Measurements from ENCODE around the gene ALDH1L2.
"Not testable (repeated sequence)": the region's sequence is repeated elsewhere in the genome, so short reads cannot be mapped to it uniquely, and the experiment has no call there.

ALDH1L2 gene

DNA sequence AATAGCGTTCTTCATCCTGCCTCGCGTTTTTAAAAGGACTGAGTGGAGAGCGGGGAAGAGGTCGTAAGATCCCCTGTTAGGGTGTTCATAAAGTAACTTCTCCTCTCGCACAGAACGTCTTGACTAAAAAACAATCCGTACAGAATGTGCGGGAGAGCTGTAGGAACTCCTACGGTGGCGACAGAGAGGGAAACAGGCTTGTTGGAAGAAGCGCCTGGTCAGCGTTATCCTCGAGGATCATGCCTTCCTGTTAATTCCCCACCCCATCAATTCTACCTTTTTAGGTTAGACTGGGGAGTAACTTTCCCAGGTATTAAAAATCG is 22.9 kb upstream of the ALDH1L2 start:
- peaks cover 23 to 40% (median 34%) of the 10 kb centered on the region in 11 experiments; a peak in 21 of 22 replicates for H4K20me1 ChIP-seq
- peak overlapping the region; percentile 70 to 92 (median 88) for H3K4me3 ChIP-seq
- peak overlapping the region; percentile 93 to 100 (median 99) for H3K27ac ChIP-seq
- peaks cover 10 to 13% (median 11%) of the 10 kb centered on the region in 11 experiments; a peak in 21 of 22 replicates for H3K36me3 ChIP-seq
- no peak for TF ChIP-seq Cebpa-rat (IDR thresholded peaks at IDR 0.05)
- peaks cover 0 to 5% (median 0%) of the 10 kb centered on the region in 11 experiments; a peak in 1 of 22 replicates for H3K27me3 ChIP-seq
- peaks cover 0 to 29% (median 22%) of the 10 kb centered on the region in 10 experiments; a peak in 19 of 20 replicates for H3K4me1 ChIP-seq
- H3K9ac ChIP-seq: peak overlapping the region; percentile 93 to 100 (median 99)
- peaks cover 0 to 12% (median 8%) of the 10 kb centered on the region in 11 experiments; a peak in 11 of 22 replicates for H3K9me3 ChIP-seq (replicated peaks in 1 of 11)
- H3K4me2 ChIP-seq: peak overlapping the region; percentile 74 to 99 (median 87)

DNA sequence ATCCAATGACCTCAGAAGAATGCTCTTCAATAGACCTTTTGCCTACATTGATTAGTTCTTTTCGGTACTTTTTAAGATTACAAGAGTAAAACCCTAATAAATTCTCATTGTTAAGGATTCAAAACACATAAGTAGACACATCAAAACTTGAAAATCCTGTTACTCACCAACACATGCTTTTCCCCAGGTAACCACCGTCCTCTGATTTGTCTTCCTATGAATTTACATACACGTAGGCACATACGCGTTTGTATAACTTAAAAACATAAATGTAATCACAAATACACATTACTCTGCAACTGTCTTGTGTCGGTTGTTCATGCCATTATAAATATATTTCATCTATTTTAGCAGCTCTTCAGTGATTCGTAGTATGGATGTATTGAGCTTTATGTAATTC is 22.4 kb upstream of the ALDH1L2 start:
- Histone ChIP-seq H3K9me3 (replicated peaks in 1 of 11) (peaks cover 0 to 9% (median 4%) of the 10 kb centered on the region in 11 experiments; a peak in 11 of 22 replicates), H3K36me3 (peaks cover 4 to 8% (median 6%) of the 10 kb centered on the region in 11 experiments; a peak in 17 of 22 replicates), H3K9ac (peak overlapping the region in 8 of 11 experiments; percentile 93 to 100 (median 99); a peak in 12 of 22 replicates), H3K27ac (peak overlapping the region in 4 of 11 experiments; percentile 93 to 100 (median 99); a peak in 5 of 22 replicates), H3K4me3 (peak overlapping the region; percentile 70 to 92 (median 88)), H4K20me1 (peaks cover 19 to 35% (median 29%) of the 10 kb centered on the region in 11 experiments; a peak in 21 of 22 replicates), H3K27me3 (peaks cover 0 to 5% (median 0%) of the 10 kb centered on the region in 11 experiments; a peak in 1 of 22 replicates), H3K4me1 (peaks cover 0 to 27% (median 18%) of the 10 kb centered on the region in 10 experiments; a peak in 19 of 20 replicates), H3K4me2 (peak overlapping the region; percentile 74 to 99 (median 87))
- TF ChIP-seq Cebpa-rat (IDR thresholded peaks at IDR 0.05): no peak

DNA sequence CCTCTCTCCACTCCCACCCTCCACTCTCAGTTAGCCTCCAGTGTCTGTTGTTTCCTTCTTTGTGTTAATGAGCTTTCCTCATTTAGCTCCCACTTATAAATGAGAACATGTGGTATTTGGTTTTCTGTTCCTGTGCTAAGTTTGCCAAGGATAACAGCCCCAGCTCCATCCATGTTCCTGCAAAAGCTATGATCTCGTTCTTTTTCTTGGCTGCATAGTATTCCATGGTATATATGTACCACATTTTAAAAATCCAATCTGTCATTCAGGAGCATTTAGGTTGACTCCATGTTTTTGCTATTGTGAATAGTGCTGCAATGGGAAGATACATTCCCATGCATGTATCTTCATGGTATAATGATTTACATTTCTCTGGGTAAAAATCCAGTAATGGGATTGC is 20.5 kb upstream of the ALDH1L2 start:
- no peak for TF ChIP-seq Cebpa-rat (IDR thresholded peaks at IDR 0.05)
- peaks cover 13 to 21% (median 16%) of the 10 kb centered on the region in 10 experiments; a peak in 19 of 20 replicates for H3K4me1 ChIP-seq
- H3K27me3 ChIP-seq: peaks cover 0 to 5% (median 0%) of the 10 kb centered on the region in 11 experiments; a peak in 1 of 22 replicates
- H3K27ac ChIP-seq: no peak overlapping the region
- peaks cover 0 to 9% (median 4%) of the 10 kb centered on the region in 11 experiments; a peak in 10 of 22 replicates for H3K9me3 ChIP-seq (replicated peaks in 1 of 11)
- no peaks in the 10 kb centered on the region for H3K36me3 ChIP-seq
- no peak overlapping the region for H3K9ac ChIP-seq
- H3K4me3 ChIP-seq: no peak overlapping the region
- no peak overlapping the region for H3K4me2 ChIP-seq
- peaks cover 4 to 16% (median 11%) of the 10 kb centered on the region in 11 experiments; a peak in 19 of 22 replicates for H4K20me1 ChIP-seq

DNA sequence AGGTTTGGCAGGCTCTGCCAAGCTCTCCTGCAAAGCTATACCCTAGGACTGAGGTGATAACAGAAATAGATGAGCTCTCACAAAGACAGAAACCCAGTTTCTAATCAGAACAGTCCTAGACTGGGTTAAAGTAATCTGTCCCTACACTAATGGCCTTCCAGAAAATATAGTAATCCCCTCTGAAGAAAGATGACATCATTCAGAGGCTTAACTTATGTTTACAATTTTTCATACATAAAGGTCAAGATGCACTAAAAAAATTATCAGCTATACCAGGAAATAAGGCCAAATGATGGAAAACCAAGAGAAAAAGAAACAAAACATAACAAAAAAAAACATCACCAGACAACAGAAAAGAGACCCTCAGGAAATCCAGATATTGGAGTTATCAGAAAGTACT is 18.4 kb upstream of the ALDH1L2 start:
- Histone ChIP-seq H4K20me1 (no peaks in the 10 kb centered on the region), H3K36me3 (no peaks in the 10 kb centered on the region), H3K27me3 (peaks cover 0 to 5% (median 0%) of the 10 kb centered on the region in 11 experiments; a peak in 1 of 22 replicates), H3K9ac (no peak overlapping the region), H3K9me3 (replicated peaks in 1 of 11) (peaks cover 5 to 22% (median 15%) of the 10 kb centered on the region in 11 experiments; a peak in 21 of 22 replicates), H3K4me2 (no peak overlapping the region), H3K4me1 (peaks cover 13 to 29% (median 18%) of the 10 kb centered on the region in 10 experiments; a peak in 19 of 20 replicates), H3K4me3 (no peak overlapping the region), H3K27ac (no peak overlapping the region)
- TF ChIP-seq Cebpa-rat (IDR thresholded peaks at IDR 0.05): no peak

DNA sequence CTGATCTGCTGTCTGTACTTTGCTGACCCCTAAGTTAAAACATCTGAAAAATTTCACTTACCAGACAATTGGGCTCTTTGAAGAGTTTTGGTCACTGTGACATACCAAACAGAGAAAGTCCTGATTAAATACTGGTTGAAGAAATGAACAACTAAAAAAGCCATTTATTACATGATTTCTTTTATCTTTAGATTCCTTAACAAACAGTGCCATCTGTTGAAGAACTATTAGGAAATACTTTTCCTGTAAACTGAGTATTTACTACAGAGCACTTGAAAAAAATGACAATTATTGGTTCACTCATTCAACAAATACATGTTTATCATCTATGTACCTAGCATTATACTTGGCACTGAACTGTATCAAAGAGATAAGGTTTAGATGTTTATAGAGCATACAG is 16.7 kb upstream of the ALDH1L2 start:
- Histone ChIP-seq H3K9ac (no peak overlapping the region), H3K9me3 (replicated peaks in 1 of 11) (peaks cover 20 to 38% (median 32%) of the 10 kb centered on the region in 11 experiments), H3K27me3 (no peaks in the 10 kb centered on the region), H3K36me3 (no peaks in the 10 kb centered on the region), H4K20me1 (no peaks in the 10 kb centered on the region), H3K4me2 (peak overlapping the region in 6 of 11 experiments; percentile 17 to 54 (median 32); a peak in 5 of 22 replicates), H3K27ac (peak overlapping the region in 2 of 11 experiments; percentile 26 to 28; a peak in 1 of 22 replicates), H3K4me3 (no peak overlapping the region), H3K4me1 (peaks cover 7 to 22% (median 13%) of the 10 kb centered on the region in 10 experiments; a peak in 16 of 20 replicates)
- no peak for TF ChIP-seq Cebpa-rat (IDR thresholded peaks at IDR 0.05)

DNA sequence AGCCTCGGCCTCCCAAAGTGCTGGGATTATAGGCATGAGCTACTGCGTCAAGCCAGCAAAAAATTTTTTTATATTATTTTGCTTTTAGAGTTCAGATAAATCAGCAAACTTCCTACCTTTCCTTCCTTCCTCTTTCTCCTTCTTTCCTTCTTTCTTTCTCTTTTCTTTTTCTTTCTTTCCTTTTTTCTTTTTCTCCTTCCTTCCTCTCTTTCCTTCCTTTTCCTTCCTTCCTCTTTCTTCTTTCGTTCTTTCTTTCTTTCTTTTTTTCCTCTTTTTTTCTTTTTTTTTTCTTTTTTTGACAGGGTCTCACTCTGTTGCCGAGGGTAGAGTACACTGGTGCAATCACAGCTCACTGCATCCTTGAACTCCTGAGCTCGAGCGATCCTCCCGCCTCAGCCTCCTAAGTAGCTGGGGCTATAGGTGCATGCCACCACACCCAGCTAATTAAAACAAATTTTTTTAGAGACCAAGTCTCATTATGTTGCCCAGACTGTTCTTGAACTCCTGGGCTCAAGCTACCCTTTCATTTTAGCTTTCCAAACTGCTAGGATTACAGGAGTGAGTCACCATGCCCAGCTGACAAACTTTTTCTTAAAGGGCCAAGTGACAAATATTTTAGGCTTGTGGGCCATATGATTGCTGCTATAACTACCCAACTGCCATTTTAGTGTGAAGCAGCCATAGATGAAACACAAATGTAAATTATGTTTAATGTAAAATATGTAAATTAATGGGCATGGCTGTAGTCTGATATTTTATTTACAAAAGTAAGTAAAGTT is 16.1 kb upstream of the ALDH1L2 start:
- H3K9me3 ChIP-seq (replicated peaks in 1 of 11): peaks cover 26 to 44% (median 38%) of the 10 kb centered on the region in 11 experiments
- H3K36me3 ChIP-seq: no peaks in the 10 kb centered on the region
- peaks cover 7 to 22% (median 13%) of the 10 kb centered on the region in 10 experiments; a peak in 16 of 20 replicates for H3K4me1 ChIP-seq
- no peak overlapping the region for H3K9ac ChIP-seq
- no peaks in the 10 kb centered on the region for H4K20me1 ChIP-seq
- peak overlapping the region in 10 of 11 experiments; percentile 17 to 54 (median 32); a peak in 15 of 22 replicates for H3K4me2 ChIP-seq
- TF ChIP-seq Cebpa-rat (IDR thresholded peaks at IDR 0.05): no peak
- peak overlapping the region in 3 of 11 experiments; percentile 13 to 28 (median 26); a peak in 5 of 22 replicates for H3K27ac ChIP-seq
- H3K4me3 ChIP-seq: no peak overlapping the region
- no peaks in the 10 kb centered on the region for H3K27me3 ChIP-seq

DNA sequence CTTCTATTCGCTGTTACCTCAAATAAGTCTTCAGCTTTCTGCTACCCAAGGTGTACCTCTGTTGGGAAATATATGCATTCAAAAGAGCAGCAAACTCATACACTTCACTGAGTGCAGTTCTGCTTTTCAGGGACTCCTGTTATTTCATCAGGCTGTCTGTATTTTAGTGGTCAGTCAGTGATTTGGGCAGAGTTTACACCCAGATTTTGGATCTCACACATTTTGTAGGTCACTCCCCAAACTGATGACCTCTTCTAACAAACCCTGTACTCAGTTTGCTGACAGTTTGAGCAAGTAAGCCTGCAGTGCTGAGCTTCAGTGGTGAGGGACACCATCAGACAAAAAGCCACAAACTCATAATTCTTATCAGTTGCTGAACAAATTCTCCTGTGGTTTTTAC is 15.1 kb upstream of the ALDH1L2 start:
- Histone ChIP-seq H3K4me2 (no peak overlapping the region), H3K4me3 (no peak overlapping the region), H4K20me1 (no peaks in the 10 kb centered on the region), H3K4me1 (peaks cover 7 to 22% (median 13%) of the 10 kb centered on the region in 10 experiments; a peak in 16 of 20 replicates), H3K9me3 (replicated peaks in 1 of 11) (peaks cover 37 to 47% (median 44%) of the 10 kb centered on the region in 11 experiments), H3K27ac (no peak overlapping the region), H3K27me3 (no peaks in the 10 kb centered on the region), H3K9ac (no peak overlapping the region), H3K36me3 (no peaks in the 10 kb centered on the region)
- no peak for TF ChIP-seq Cebpa-rat (IDR thresholded peaks at IDR 0.05)

DNA sequence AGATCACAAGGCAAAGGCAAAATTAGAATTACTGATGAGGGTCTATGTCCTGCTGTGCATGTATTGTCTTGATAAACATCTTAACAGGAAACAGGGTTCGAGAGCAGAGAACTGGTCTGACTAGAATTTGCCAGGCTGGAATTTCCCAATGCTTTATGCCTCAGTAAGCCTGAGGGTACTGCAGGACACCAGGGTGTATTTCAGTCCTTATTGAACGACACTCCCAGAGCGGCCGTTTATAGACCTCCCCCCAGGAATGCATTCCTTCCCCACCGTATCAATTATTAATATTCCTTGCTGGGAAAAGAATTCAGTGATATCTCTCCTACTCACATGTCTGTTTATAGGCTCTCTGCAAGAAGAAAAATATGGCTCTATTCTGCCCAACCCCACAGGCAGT is 11.1 kb upstream of the ALDH1L2 start:
- H3K27ac ChIP-seq: not testable (repeated sequence)
- peaks cover 38 to 61% (median 53%) of the 10 kb centered on the region in 11 experiments for H3K9me3 ChIP-seq (replicated peaks in 1 of 11)

DNA sequence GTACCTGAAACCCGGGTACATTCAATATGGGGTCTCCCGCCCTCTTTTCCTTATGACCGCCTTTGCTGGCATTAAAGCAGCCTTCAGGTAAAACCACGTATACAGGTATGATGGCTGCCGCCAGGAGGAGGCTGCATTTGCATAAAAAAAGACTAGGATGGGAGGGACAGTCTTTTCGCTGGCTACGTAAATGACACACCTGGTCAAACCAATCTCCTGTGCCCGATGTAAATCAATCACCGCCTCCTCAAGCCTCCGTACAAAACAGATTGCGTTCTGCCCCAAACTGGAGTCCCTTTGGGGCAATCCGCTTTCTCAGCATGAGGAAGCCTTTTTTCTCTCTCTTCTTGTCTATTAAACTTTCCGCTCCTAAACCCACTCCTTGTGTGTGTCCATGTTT is 8.1 kb upstream of the ALDH1L2 start:
- Histone ChIP-seq H3K4me2 (no peak overlapping the region), H3K27me3 (no peaks in the 10 kb centered on the region), H3K4me1 (no peaks in the 10 kb centered on the region), H3K27ac (no peak overlapping the region), H3K36me3 (no peaks in the 10 kb centered on the region), H3K9me3 (replicated peaks in 1 of 11) (peaks cover 30 to 48% (median 42%) of the 10 kb centered on the region in 11 experiments), H3K4me3 (no peak overlapping the region), H4K20me1 (no peaks in the 10 kb centered on the region), H3K9ac (no peak overlapping the region)
- no peak for TF ChIP-seq Cebpa-rat (IDR thresholded peaks at IDR 0.05)

More for the DNA sequence above, 11.1 kb upstream of the ALDH1L2 start:
- H3K4me3 ChIP-seq, H3K27me3 ChIP-seq, H3K9ac ChIP-seq, H3K36me3 ChIP-seq, H4K20me1 ChIP-seq, H3K4me2 ChIP-seq: not testable (repeated sequence)
- peaks cover 2 to 15% (median 6%) of the 10 kb centered on the region in 10 experiments; a peak in 16 of 20 replicates for H3K4me1 ChIP-seq

Measured in BLaER1 treated with 17β-estradiol and CSF1 and Interleukin-3, amounts not matched to agents 10 nM and 100 nM (cell line).